Caco-2 (cell line): ENCODE measurements around the gene SVOPL. TPM values are rescaled to one million over a fixed set of nuclear protein-coding genes. Genes with fewer than 3 reads are reported as not detected.

Experiments used
- BruUV-seq: library from RNA; stranded (reverse); fragments of 400-500 nt; replicated peaks from 2 replicates; lab custom pipeline; 2021; lab: Mats Ljungman, UMichigan
- CTCF ChIA-PET: fragments of 300-600 bp; sonication (Branson Sonifier 250); formaldehyde crosslinking; loops from one replicate; lab custom pipeline; 2022; ENCODE audit warnings: antibody characterized with exemption; lab: Charles Lee
- POLR2A ChIA-PET: fragments of 300-600 bp; sonication (Branson Sonifier 250); formaldehyde crosslinking; loops from one replicate; lab custom pipeline; 2022; ENCODE audit warnings: antibody characterized with exemption; lab: Charles Lee
- DNase-seq, 2 experiments: peaks; one replicate each; pipeline versions ENCODE4 v3.0.0 to v3.0.0-alpha.2; 2020 to 2022
- H3K27me3 ChIP-seq: replicated peaks from 2 replicates; pipeline ENCODE4 v1.6.0; 2011; ENCODE audit warnings: low read length; ENCODE audit not compliant: control insufficient read depth, insufficient read depth
- H3K36me3 ChIP-seq: 2 replicates; pipeline ENCODE4 v1.5.1; 2011; ENCODE audit warnings: low read length; ENCODE audit not compliant: control insufficient read depth, insufficient read depth
- H3K4me1 ChIP-seq: fragments of 250-450 bp; sonication (Bioruptor Pico); 2 replicates; pipeline ENCODE4 v1.5.1; 2020; ENCODE audit warnings: mild to moderate bottlenecking
- H3K4me3 ChIP-seq: 2 replicates; pipeline ENCODE4 v1.5.1; 2011; ENCODE audit warnings: low read depth, mild to moderate bottlenecking, control low read depth, low read length
- H3K9me3 ChIP-seq: fragments of 250-450 bp; sonication (Bioruptor Pico); 2 replicates; pipeline ENCODE4 v1.5.1; 2020; ENCODE audit warnings: mild to moderate bottlenecking, moderate library complexity
- H3K27ac Mint-ChIP-seq: one replicate; pipeline ENCODE4 v1.8.0; 2022; ENCODE audit warnings: mixed read lengths; ENCODE audit not compliant: unreplicated experiment
- H3K27me3 Mint-ChIP-seq: one replicate; pipeline ENCODE4 v1.8.0; 2022; ENCODE audit warnings: mixed read lengths; ENCODE audit not compliant: insufficient read depth, unreplicated experiment
- H3K36me3 Mint-ChIP-seq: one replicate; pipeline ENCODE4 v1.8.0; 2022; ENCODE audit warnings: mild to moderate bottlenecking, mixed read lengths; ENCODE audit not compliant: insufficient read depth, unreplicated experiment
- H3K4me1 Mint-ChIP-seq: one replicate; pipeline ENCODE4 v1.8.0; 2022; ENCODE audit warnings: low read depth, mixed read lengths; ENCODE audit not compliant: unreplicated experiment
- H3K4me3 Mint-ChIP-seq: one replicate; pipeline ENCODE4 v1.8.0; 2022; ENCODE audit warnings: mild to moderate bottlenecking, moderate library complexity, mixed read lengths; ENCODE audit not compliant: unreplicated experiment
- H3K9me3 Mint-ChIP-seq: one replicate; pipeline ENCODE4 v1.8.0; 2022; ENCODE audit warnings: mixed read lengths; ENCODE audit not compliant: unreplicated experiment
- CTCF ChIP-seq, 2 experiments: fragments of 200-600 bp in 1 of 2; IDR thresholded peaks; 1 replicate in 1 of 2; 2 replicates in 1 of 2; pipeline versions ENCODE4 v1.5.1 to v1.8.0; 2011 to 2022; ENCODE audit warnings: antibody characterized with exemption in 1 of 2, control low read depth in 1 of 2, inconsistent platforms in 1 of 2, low read depth in 1 of 2, low read length in 1 of 2, mild to moderate bottlenecking in 1 of 2, moderate library complexity in 1 of 2; ENCODE audit not compliant: insufficient read depth in 1 of 2, severe bottlenecking in 1 of 2, unreplicated experiment in 1 of 2
- intact Hi-C: fragments of 100-400 bp; cut with micrococcal nuclease; formaldehyde crosslinking; loops from one replicate; pipeline ENCODE4 v1.10.0; 2022; ENCODE audit not compliant: unreplicated experiment
- total RNA-seq: library from RNA; stranded (reverse); gene quantifications from 2 replicates; pipeline ENCODE4 v1.2.3, GENCODE V29; 2022

SVOPL gene
- total RNA-seq, 1 experiment from 2014 or later: 0.27 TPM

GRCh38 chr7:138573741-138574140, 127.4 kb downstream of the SVOPL start:
- ChIA-PET CTCF (no interaction called here), POLR2A (no interaction called here)
- no peak for DNase-seq
- no peak overlapping the region for H3K27ac Mint-ChIP-seq
- no peaks in the 10 kb centered on the region for H3K27me3 Mint-ChIP-seq
- peaks cover 81% of the 10 kb centered on the region for H3K36me3 Mint-ChIP-seq
- intact Hi-C loops: no loop called here
- no peak overlapping the region for H3K4me3 Mint-ChIP-seq
- H3K4me1 Mint-ChIP-seq: peaks cover 7% of the 10 kb centered on the region
- no peaks in the 10 kb centered on the region for H3K9me3 Mint-ChIP-seq
- Histone ChIP-seq H3K27me3 (no peaks in the 10 kb centered on the region), H3K4me1 (no peaks in the 10 kb centered on the region), H3K9me3 (no peaks in the 10 kb centered on the region), H3K4me3 (no peak overlapping the region), H3K36me3 (peaks cover 2% of the 10 kb centered on the region; the same call in 1 of the 2 replicates)
- BruUV-seq: no TSS peak
- no peak for TF ChIP-seq CTCF (IDR thresholded peaks at IDR 0.05; ENCODE audit: insufficient read depth in 1 of 2, low read depth in 1 of 2, low read length in 1 of 2, severe bottlenecking in 1 of 2, unreplicated experiment in 1 of 2)

GRCh38 chr7:138570715-138571114, 130.4 kb downstream of the SVOPL start:
- no peak for DNase-seq
- Histone ChIP-seq H3K4me3 (no peak overlapping the region), H3K9me3 (peaks cover 9% of the 10 kb centered on the region), H3K36me3 (peaks cover 4% of the 10 kb centered on the region; the same call in 1 of the 2 replicates), H3K4me1 (no peaks in the 10 kb centered on the region), H3K27me3 (no peaks in the 10 kb centered on the region)
- Mint-ChIP-seq H3K4me3 (no peak overlapping the region), H3K9me3 (peaks cover 5% of the 10 kb centered on the region), H3K36me3 (peaks cover 80% of the 10 kb centered on the region), H3K27ac (no peak overlapping the region), H3K27me3 (no peaks in the 10 kb centered on the region), H3K4me1 (peaks cover 3% of the 10 kb centered on the region)
- intact Hi-C loops: no loop called here
- BruUV-seq: no TSS peak
- TF ChIP-seq CTCF (IDR thresholded peaks at IDR 0.05; ENCODE audit: insufficient read depth in 1 of 2, low read depth in 1 of 2, low read length in 1 of 2, severe bottlenecking in 1 of 2, unreplicated experiment in 1 of 2): no peak
- POLR2A ChIA-PET: no interaction called here
- CTCF ChIA-PET: no interaction called here

- no peak for DNase-seq
- Histone ChIP-seq H3K4me3 (no peak overlapping the region), H3K9me3 (peaks cover 22% of the 10 kb centered on the region), H3K4me1 (no peaks in the 10 kb centered on the region), H3K36me3 (peaks cover 16% of the 10 kb centered on the region), H3K27me3 (no peaks in the 10 kb centered on the region)
- intact Hi-C loops: no loop called here
- Mint-ChIP-seq H3K4me1 (no peaks in the 10 kb centered on the region), H3K4me3 (no peak overlapping the region), H3K27me3 (no peaks in the 10 kb centered on the region), H3K36me3 (peaks cover 88% of the 10 kb centered on the region), H3K27ac (no peak overlapping the region), H3K9me3 (peaks cover 18% of the 10 kb centered on the region)
- no TSS peak for BruUV-seq
- ChIA-PET POLR2A (no interaction called here), CTCF (no interaction called here)
- TF ChIP-seq CTCF (IDR thresholded peaks at IDR 0.05; ENCODE audit: insufficient read depth in 1 of 2, low read depth in 1 of 2, low read length in 1 of 2, severe bottlenecking in 1 of 2, unreplicated experiment in 1 of 2): no peak
These were observed 131.7 kb downstream of the SVOPL start for GRCh38 chr7:138569418-138569817.
